Measurements from ENCODE around the gene RBBP5.

Gene RBBP5

DNA sequence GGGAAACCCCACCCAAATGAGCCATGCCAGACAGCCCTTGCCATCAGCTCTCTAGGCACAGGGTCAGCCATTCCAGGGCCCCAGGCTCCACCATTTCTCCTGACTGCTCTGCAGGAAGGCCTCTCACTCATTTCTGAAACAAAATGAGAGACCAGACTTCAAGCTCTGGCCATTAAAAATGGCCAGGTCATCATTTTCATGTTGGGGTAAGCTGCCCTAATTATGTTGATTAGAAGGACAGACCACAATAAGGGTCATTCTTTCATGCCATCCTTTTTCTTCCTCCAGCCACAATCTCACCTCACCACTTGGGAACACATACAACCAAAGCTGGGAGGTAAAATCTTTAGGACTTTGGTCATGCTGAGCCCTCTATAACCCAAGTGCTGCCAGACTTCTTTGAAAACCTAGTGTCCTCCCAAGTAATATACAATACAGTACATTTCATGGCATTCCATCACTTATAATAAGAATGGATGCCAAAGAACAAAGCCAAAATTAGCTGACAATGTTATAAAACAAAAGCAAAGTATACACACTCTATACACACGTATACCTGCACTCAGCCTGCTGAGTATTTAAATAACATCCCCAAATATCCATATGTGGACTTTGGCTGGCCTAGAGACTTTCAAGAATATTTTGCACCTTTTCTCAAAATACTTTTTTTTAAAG lies 22.4 kb upstream of the RBBP5 start:
- TF ChIP-seq GATA2 (IDR thresholded peaks at IDR 0.05; ENCODE audit: low read depth, low read length) (no peak), GATA3 (IDR thresholded peaks at IDR 0.05; ENCODE audit: low read depth, low read length) (no peak)

DNA sequence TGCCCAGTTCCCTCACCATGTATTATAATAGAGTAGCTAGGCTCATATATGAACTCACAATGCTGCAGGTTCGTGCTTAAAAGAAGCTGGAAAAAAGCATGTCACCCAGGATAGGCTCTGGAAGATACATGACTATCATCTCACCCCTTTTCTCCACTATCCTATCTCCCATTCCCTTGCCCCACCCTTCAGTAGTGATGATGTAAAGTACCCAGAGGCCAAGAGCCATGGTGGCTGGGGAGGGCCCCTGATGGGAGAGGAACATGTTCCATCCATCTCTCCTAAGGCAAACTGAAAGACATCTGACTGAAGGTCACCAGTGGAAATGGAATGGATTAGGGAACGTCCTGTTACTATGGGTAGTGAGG lies 20.3 kb upstream of the RBBP5 start:
- TF ChIP-seq GATA3 (IDR thresholded peaks at IDR 0.05; ENCODE audit: low read depth, low read length): no peak
- TF ChIP-seq GATA2 (IDR thresholded peaks at IDR 0.05; ENCODE audit: low read depth, low read length): no peak

DNA sequence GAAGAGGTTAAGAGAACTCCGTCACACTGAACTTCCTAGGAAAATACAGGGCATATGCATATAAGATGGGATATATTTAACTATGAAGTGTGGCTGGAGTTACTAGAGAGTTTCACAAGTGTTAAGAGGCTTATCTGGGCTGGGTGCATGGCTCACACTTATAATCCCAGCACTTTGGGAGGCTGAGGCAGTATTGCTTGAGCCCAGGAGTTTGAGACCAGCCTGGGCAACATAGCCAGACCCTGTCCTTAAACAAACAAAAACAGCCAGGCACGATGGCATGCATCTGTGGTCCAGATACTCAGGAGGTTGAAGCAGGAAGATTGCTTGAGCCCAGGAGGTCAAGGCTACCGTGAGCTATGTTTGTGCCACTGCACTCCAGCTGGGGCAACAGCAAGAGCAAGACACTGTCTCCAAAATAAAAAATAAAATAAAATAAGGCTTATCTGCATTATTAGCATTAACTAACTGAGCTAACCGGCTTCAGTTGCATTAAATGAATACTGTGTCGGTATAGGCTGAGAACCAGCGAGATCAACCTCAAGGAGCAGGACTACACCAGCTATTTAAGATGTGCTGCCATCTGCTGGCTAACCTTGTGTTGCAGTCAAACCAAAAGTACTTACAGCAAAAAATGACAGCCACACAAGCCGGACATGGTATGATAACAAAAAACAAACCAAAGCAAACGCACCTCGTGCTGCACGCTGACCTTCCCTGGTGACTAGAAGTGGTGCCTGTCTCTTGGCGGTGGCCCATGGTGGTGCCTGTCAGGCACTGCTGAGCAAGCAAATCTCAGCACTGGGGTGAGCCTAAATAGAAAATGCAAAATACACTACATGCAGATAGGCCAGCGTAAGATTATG lies 19.7 kb upstream of the RBBP5 start:
- TF ChIP-seq GATA2 (IDR thresholded peaks at IDR 0.05; ENCODE audit: low read depth, low read length): no peak
- no peak for TF ChIP-seq GATA3 (IDR thresholded peaks at IDR 0.05; ENCODE audit: low read depth, low read length)

DNA sequence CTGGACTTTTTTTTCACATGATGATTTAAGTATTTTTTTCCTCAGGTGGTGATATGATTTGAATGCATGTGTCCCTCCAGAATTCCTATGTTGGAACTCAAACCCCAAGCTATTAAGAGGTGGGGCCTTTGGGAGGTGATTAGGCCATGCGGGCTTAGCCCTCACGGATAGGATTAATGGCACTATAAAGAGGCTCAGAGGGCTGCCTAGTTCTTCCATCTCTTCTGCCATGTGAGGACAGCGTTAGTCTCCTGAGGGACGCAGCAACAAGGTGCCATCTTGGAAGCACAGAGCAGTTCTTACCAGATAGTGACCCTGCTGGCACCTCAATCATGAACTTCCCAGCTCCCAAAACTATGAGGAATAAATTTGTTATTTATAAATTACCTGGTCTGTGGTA lies 18.3 kb upstream of the RBBP5 start:
- TF ChIP-seq GATA2 (IDR thresholded peaks at IDR 0.05; ENCODE audit: low read depth, low read length): no peak
- no peak for TF ChIP-seq GATA3 (IDR thresholded peaks at IDR 0.05; ENCODE audit: low read depth, low read length)

DNA sequence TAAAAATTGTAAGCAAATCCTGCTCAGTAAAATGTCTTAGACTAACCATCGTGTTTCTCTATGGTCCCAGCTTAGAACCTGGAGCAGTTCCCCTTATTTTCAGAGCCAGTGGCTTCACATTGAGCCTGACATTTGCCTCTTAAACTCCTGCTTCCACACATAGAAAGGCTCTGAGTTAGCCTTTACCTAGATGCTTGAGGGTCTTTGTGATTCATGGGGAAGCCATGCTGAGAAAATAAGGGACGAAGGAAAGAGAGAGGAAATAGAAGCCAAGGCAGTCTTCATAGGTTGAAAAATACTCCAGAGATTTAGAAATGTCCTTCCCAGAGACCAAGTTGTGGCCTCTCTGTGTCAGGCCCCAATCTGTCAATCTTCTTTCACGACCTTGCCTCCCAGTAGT lies 16.1 kb upstream of the RBBP5 start:
- no peak for TF ChIP-seq GATA2 (IDR thresholded peaks at IDR 0.05; ENCODE audit: low read depth, low read length)
- no peak for TF ChIP-seq GATA3 (IDR thresholded peaks at IDR 0.05; ENCODE audit: low read depth, low read length)

DNA sequence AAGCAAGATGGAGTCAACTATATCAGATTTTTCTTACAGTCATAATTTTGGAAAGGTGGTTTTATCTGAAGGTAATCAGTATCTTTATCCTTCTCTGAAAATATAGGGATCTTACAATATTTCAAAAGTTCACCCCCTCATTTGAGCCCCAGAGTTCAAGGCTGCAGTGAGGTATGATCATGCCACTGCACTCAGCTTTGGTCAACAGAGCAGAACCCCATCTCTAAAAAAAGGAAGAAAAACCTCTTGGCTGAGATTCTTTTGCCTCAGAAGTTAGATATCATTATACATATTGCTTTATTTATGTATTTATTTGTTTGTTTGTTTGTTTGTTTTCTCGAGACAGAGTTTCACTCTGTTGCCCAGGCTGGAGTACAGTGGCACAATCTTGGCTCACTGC lies 11.5 kb upstream of the RBBP5 start:
- TF ChIP-seq GATA3 (IDR thresholded peaks at IDR 0.05; ENCODE audit: low read depth, low read length): no peak
- TF ChIP-seq GATA2 (IDR thresholded peaks at IDR 0.05; ENCODE audit: low read depth, low read length): no peak

DNA sequence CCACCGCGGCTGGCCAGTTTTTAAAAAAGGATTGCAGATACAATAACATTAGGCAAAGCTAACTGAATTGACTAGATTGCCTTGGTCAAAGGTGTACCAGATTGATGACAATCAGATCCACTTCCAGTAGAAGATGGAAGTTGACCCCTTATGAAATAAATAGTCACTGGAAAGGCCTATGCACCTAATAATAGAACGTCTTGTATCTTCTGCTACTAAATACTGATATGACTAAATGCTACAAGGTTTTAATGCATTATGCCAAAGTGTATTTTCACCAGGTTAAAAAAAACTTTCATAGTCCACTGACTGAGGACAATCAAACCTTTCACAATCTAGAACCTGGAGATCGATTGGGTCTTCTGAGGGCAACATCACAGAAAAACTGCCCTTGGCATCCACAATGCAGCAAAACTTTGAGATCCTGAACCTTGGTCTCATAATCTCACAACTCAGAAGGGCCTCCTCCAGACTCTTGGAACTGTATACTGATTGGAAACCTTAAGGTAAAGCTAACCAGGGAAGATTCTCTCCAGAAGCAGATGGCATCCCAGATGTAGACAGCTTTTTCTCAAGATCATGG lies 7.8 kb upstream of the RBBP5 start:
- TF ChIP-seq GATA2 (IDR thresholded peaks at IDR 0.05; ENCODE audit: low read depth, low read length): no peak
- no peak for TF ChIP-seq GATA3 (IDR thresholded peaks at IDR 0.05; ENCODE audit: low read depth, low read length)

DNA sequence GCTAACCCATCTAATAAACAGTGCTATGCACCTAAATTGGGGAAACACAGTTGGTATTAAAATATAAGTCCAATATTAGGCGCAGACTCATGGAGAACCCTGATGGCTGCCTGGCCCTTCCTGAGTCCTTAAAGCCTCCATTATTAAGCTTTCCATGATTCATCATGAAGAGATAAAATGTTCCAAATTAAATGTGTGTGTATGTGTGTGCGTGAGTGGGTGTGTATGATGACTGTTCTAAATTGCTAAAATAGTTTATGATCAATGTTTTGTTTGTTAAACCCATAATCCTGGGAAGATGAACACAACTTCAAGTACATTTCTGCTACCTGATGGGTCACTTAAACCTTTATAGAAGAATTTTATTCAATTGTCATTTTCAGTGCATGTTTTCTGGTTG lies 6.3 kb upstream of the RBBP5 start:
- TF ChIP-seq GATA3 (IDR thresholded peaks at IDR 0.05; ENCODE audit: low read depth, low read length) (no peak), GATA2 (IDR thresholded peaks at IDR 0.05; ENCODE audit: low read depth, low read length) (no peak)

DNA sequence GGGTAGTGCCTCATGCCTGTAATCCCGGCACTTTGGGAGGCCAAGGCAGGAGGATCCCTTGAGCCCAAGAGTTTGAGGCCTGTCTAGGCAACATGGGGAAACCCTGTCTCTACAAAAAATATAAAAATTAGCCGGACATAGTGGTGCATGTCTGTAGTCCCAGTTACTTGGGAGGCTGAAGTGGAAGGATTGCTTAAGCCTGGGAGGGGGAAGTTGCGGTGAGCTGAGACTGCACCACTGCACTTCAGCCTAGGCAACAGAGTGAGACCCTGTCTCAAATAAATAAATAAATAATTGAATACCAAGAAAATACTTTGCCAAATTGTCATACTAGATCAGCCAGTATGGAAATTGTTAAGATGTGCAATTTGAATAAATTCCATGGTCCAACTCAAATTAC lies 5.9 kb upstream of the RBBP5 start:
- TF ChIP-seq GATA3 (IDR thresholded peaks at IDR 0.05; ENCODE audit: low read depth, low read length): no peak
- TF ChIP-seq GATA2 (IDR thresholded peaks at IDR 0.05; ENCODE audit: low read depth, low read length): no peak

DNA sequence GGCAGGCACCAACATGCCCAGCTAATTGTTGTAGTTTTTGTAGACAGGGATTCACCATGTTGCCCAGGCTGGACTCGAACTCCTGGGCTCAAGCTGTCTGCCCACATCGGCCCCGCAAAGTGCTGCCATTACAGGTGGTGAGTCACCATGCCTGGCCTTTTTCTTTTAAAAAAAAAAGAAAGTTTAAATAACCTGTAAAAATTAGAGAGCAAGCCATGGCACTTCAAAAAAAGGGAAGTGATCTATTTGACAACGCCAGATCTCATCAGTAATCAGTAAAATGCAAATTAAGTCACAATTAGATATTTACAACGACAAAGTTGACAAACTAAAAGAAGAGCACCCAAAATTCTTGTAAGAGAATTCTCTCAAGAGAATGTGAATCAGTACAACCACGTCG lies 2.9 kb upstream of the RBBP5 start:
- no peak for TF ChIP-seq GATA3 (IDR thresholded peaks at IDR 0.05; ENCODE audit: low read depth, low read length)
- TF ChIP-seq GATA2 (IDR thresholded peaks at IDR 0.05; ENCODE audit: low read depth, low read length): no peak

DNA sequence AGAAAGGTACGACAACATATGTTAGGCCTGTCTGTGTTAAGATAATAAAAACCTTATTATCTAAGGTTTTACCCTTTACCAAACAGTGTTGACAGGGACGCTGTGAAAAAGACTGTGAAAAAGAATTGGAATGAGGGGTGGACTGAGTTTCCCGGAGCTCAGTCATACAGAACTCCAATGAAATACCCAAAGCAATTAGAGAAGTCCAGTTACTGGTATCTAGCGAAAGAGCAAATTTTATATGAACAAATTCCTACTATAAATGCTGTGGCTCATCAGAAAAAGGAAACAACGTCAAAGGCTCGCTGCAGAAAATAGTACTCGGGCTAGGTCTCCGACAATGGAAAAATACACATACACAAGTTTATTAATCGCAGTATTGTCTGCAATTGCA lies 708 bp upstream of the RBBP5 start:
- TF ChIP-seq GATA3 (IDR thresholded peaks at IDR 0.05; ENCODE audit: low read depth, low read length) (no peak), GATA2 (IDR thresholded peaks at IDR 0.05; ENCODE audit: low read depth, low read length) (no peak)

DNA sequence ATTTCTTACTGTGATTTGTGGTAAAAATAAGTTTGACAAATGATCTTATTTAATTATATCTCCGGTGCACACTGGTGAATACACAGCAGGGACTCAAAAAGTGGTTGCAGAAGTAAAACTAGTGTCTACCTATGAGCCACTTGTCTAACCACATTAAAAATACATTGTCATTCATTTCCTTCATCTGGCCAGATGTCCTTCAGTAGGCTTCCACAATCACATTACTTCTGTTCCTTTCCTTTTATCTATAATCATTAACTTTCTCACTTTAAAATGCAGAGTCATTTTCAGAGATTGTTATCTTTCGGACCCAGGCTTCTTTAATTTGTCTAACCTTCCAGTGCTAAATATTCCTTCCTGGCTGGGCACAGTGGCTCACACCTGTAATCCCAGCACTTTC lies 3.0 kb downstream of the RBBP5 start:
- TF ChIP-seq GATA2 (IDR thresholded peaks at IDR 0.05; ENCODE audit: low read depth, low read length): no peak
- no peak for TF ChIP-seq GATA3 (IDR thresholded peaks at IDR 0.05; ENCODE audit: low read depth, low read length)

DNA sequence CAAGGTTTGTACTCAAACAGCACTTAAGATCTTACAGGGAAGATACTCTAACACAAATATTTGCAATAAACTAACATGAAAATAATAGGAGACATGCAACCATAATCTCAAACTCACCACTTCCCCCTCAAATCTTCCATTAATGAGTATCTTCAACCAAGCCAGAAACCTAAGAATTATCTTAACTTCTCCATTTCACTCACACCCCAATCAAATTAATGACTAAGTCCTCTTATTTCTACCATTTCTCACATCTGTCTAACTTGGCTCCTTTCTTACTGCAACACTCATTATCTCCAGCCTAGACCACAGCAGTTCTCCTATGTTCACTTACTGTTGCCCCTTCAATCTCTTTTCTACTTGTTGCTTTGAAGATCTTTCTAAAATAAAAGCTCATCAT lies 10.4 kb downstream of the RBBP5 start:
- TF ChIP-seq GATA2 (IDR thresholded peaks at IDR 0.05; ENCODE audit: low read depth, low read length) (no peak), GATA3 (IDR thresholded peaks at IDR 0.05; ENCODE audit: low read depth, low read length) (no peak)

DNA sequence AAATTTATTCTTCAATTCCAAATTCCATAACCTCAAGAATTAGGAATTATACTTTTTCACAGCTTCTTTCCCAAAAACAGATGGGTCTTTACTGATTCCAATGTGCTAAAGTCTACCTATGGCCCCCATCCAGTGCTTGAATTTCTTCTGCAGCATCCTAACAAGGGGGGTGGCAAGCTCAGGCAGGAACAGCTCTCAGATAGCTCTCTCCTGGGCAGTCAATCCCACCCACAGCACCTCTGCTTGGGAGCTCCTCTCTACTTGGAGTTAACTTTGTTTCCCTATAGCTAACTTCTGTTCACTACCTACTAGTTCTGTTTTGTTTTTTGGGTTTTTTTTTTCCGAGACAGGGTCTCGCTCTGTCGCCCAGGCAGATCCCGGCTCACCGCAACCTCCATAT lies 12.1 kb downstream of the RBBP5 start:
- TF ChIP-seq GATA3 (IDR thresholded peaks at IDR 0.05; ENCODE audit: low read depth, low read length): no peak
- no peak for TF ChIP-seq GATA2 (IDR thresholded peaks at IDR 0.05; ENCODE audit: low read depth, low read length)

DNA sequence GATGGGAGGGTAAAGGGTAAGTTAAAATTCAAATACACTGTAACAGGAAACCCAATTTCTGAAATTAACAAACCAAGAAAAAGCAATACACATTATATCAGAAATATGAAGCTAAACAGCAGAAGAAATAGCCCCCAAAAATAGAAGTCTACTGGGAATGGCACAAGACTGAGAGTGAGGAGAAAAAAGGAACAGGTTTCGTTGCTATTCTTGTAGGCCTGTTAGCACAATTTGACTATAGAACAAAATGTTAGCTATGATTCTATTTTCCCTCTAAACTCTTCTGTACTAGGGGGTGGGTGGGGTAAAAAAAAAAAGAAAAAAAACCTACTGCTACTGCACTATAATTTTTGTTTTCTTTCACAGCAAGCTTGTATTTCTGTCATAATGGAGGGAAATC lies 12.5 kb downstream of the RBBP5 start:
- no peak for TF ChIP-seq GATA3 (IDR thresholded peaks at IDR 0.05; ENCODE audit: low read depth, low read length)
- no peak for TF ChIP-seq GATA2 (IDR thresholded peaks at IDR 0.05; ENCODE audit: low read depth, low read length)

Measured in SH-SY5Y (cell line).